ENCODE data around the gene CACNB1.

The CACNB1 gene

GRCh38 chr17:39199820-39200069 is 2.3 kb upstream of the CACNB1 start (continued):
- TF ChIP-seq ZBTB1 (tag by site-specific recombination; IDR thresholded peaks at IDR 0.05) = no peak
- TF ChIP-seq ZNF202 (tag by site-specific recombination; IDR thresholded peaks at IDR 0.05; ENCODE audit: borderline replicate concordance) = no peak
- no peak for TF ChIP-seq MYNN (tag by site-specific recombination; IDR thresholded peaks at IDR 0.05; ENCODE audit: borderline replicate concordance)
- TF ChIP-seq SP7 (tag by site-specific recombination; IDR thresholded peaks at IDR 0.05) = no peak; the same call in 1 of the 2 replicates
- no peak for TF ChIP-seq MEIS1 (CRISPR knock-in tag; IDR thresholded peaks at IDR 0.05; ENCODE audit: borderline replicate concordance)
- peak; percentile 94 for TF ChIP-seq EGR2 (tag by site-specific recombination; IDR thresholded peaks at IDR 0.05; ENCODE audit: low read depth)
- no peak for TF ChIP-seq ZNF670 (tag by site-specific recombination; IDR thresholded peaks at IDR 0.05; ENCODE audit: low read depth)
- no peak for TF ChIP-seq BCL6B (tag by site-specific recombination; IDR thresholded peaks at IDR 0.05)
- TF ChIP-seq ZNF623 (tag by site-specific recombination; IDR thresholded peaks at IDR 0.05) = no peak
- TF ChIP-seq ZNF184 (tag by site-specific recombination; IDR thresholded peaks at IDR 0.05) = no peak
- no peak for TF ChIP-seq ZNF138 (tag by site-specific recombination; IDR thresholded peaks at IDR 0.05; ENCODE audit: borderline replicate concordance)
- TF ChIP-seq ZFP37 (tag by site-specific recombination; IDR thresholded peaks at IDR 0.05) = no peak
- TF ChIP-seq ZNF677 (tag by site-specific recombination; IDR thresholded peaks at IDR 0.05) = no peak
- no peak for TF ChIP-seq ZBTB26 (tag by site-specific recombination; optimal IDR thresholded peaks at IDR 0.05)
- TF ChIP-seq ZNF580 (tag by site-specific recombination; IDR thresholded peaks at IDR 0.05) = peak; percentile 94; the same call in 1 of the 2 replicates
- TF ChIP-seq, protein P1, sequence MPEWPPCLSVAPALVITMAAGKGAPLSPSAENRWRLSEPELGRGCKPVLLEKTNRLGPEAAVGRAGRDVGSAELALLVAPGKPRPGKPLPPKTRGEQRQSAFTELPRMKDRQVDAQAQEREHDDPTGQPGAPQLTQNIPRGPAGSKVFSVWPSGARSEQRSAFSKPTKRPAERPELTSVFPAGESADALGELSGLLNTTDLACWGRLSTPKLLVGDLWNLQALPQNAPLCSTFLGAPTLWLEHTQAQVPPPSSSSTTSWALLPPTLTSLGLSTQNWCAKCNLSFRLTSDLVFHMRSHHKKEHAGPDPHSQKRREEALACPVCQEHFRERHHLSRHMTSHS (tag by site-specific recombination; IDR thresholded peaks at IDR 0.05) = no peak
- TF ChIP-seq ZNF18 (tag by site-specific recombination; IDR thresholded peaks at IDR 0.05) = no peak
- no peak for TF ChIP-seq GLIS1 (tag by site-specific recombination; IDR thresholded peaks at IDR 0.05)
- TF ChIP-seq ZNF529 (tag by site-specific recombination; IDR thresholded peaks at IDR 0.05; ENCODE audit: insufficient replicate concordance) = no peak
- TF ChIP-seq ZNF404 (tag by site-specific recombination; IDR thresholded peaks at IDR 0.05) = no peak
- TF ChIP-seq, protein P2, sequence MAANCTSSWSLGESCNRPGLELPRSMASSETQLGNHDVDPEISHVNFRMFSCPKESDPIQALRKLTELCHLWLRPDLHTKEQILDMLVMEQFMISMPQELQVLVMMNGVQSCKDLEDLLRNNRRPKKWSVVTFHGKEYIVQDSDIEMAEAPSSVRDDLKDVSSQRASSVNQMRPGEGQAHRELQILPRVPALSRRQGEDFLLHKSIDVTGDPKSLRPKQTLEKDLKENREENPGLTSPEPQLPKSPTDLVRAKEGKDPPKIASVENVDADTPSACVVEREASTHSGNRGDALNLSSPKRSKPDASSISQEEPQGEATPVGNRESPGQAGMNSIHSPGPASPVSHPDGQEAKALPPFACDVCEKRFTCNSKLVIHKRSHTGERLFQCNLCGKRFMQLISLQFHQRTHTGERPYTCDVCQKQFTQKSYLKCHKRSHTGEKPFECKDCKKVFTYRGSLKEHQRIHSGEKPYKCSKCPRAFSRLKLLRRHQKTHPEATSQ (tag by site-specific recombination; IDR thresholded peaks at IDR 0.05) = no peak
- TF ChIP-seq ZNF16 (tag by site-specific recombination; IDR thresholded peaks at IDR 0.05; ENCODE audit: low read depth) = no peak
- TF ChIP-seq ZNF248 (tag by site-specific recombination; IDR thresholded peaks at IDR 0.05) = no peak
- TF ChIP-seq ZNF157 (tag by site-specific recombination; IDR thresholded peaks at IDR 0.05) = no peak
- TF ChIP-seq ZNF214 (tag by site-specific recombination; IDR thresholded peaks at IDR 0.05; ENCODE audit: borderline replicate concordance) = no peak
- no peak for TF ChIP-seq ZNF132 (tag by site-specific recombination; IDR thresholded peaks at IDR 0.05; ENCODE audit: borderline replicate concordance)
- TF ChIP-seq, protein P3, sequence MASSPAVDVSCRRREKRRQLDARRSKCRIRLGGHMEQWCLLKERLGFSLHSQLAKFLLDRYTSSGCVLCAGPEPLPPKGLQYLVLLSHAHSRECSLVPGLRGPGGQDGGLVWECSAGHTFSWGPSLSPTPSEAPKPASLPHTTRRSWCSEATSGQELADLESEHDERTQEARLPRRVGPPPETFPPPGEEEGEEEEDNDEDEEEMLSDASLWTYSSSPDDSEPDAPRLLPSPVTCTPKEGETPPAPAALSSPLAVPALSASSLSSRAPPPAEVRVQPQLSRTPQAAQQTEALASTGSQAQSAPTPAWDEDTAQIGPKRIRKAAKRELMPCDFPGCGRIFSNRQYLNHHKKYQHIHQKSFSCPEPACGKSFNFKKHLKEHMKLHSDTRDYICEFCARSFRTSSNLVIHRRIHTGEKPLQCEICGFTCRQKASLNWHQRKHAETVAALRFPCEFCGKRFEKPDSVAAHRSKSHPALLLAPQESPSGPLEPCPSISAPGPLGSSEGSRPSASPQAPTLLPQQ (tag by site-specific recombination; IDR thresholded peaks at IDR 0.05) = no peak
- TF ChIP-seq, protein P4, sequence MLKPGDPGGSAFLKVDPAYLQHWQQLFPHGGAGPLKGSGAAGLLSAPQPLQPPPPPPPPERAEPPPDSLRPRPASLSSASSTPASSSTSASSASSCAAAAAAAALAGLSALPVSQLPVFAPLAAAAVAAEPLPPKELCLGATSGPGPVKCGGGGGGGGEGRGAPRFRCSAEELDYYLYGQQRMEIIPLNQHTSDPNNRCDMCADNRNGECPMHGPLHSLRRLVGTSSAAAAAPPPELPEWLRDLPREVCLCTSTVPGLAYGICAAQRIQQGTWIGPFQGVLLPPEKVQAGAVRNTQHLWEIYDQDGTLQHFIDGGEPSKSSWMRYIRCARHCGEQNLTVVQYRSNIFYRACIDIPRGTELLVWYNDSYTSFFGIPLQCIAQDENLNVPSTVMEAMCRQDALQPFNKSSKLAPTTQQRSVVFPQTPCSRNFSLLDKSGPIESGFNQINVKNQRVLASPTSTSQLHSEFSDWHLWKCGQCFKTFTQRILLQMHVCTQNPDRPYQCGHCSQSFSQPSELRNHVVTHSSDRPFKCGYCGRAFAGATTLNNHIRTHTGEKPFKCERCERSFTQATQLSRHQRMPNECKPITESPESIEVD (tag by site-specific recombination; IDR thresholded peaks at IDR 0.05) = no peak

Measured in HEK293 (cell line).